HG03432 (cell line): ENCODE results near the gene NOD1.
A peak's percentile ranks its signal among the peaks of the same experiment; 100 is the strongest.
"Not testable (repeated sequence)": the region's sequence is repeated elsewhere in the genome, so short reads cannot be mapped to it uniquely, and the experiment has no call there.

Experiments used
- ATAC-seq: cut with Tn5 transposase; IDR thresholded peaks from one replicate; pipeline ENCODE4 v1.9.1; 2021; ENCODE audit warnings: mild to moderate bottlenecking, moderate library complexity; ENCODE audit not compliant: unreplicated experiment

Gene NOD1

DNA sequence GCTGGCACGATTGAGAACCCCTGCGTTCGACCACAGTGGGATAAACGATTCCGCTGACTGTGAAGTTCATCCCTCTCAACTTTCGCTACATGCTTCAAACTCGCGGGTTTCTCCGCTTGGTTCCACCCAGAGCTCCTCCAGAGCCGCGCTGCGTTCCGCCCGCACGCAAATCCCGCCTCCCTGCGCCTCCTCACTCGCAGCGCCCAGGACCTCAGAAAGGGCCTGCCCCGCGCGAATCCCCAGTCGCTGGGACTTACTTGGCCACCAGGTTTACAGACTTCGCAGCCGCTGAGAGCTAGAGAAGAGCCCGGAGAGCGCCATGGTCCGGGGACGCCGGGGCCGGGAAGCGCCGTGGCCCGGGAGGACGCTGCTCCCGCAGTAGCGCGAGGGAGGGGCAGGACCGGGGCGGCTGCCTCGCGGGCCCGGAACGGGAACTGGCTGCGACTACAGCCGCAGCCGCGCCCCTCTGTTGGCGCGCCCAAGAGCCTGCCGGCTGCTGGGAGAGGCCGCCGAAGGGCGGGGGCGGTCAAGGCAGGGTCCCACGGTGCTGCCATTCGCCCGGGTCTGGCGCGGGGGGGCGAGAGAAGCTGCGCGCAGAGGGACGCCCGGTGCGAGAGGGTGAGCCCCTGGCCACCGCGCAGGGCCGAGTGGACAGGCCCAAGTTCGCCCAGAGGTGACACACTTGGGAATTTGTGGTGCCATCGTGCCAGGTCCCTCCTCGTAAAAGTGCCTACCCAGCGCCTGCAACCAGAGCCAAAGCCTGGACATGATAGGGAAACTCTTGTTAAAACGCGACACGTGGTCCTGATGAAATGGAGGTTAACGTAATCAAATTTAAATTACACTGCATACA, at the start of gene NOD1:
NOD1 (minus strand) TSS at position 436 of the 853 bp plus-strand sequence. CDS start 21,863 bp downstream, outside the sequence.
- ATAC-seq = peak; percentile 93

DNA sequence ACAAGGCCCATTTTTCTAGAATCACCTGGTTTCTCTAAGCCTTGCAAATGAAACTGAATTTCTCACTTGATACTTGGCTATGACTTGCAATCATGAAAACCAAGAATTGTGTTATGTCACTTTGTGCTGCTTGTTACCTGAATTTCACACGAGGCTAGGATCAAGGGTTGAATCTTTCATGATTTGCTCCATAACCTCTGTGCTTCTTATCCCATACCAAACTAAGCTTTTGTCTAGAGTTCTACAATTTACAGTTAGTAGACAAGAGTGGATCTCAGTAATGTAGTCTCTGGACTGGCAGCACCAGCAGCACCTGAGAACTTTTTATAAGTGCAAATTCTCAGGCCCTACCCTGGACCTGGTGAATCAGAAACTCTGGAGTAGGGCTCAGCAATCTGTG, 48.7 kb upstream of the NOD1 start:
- ATAC-seq = not testable (repeated sequence)

DNA sequence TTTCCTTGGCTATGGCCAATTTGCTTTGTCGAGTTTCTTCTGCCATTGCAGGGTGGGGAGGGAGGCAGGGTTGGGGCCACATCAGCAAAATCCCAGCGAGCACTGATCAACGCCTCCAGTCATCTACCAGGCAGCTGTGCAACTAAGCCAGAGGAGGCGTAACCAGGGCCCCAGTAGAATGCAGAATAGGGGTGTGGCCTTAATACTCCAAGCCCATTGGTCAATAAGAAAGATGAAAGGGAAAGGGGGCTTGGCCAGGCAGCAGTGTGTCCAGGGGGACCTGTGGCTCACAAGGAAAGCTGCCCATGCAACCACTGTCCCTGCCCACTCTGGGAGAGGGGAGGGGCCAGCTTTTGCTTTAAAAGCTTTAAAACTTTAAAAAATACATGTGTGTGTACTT, 47.6 kb upstream of the NOD1 start:
- ATAC-seq = no peak

DNA sequence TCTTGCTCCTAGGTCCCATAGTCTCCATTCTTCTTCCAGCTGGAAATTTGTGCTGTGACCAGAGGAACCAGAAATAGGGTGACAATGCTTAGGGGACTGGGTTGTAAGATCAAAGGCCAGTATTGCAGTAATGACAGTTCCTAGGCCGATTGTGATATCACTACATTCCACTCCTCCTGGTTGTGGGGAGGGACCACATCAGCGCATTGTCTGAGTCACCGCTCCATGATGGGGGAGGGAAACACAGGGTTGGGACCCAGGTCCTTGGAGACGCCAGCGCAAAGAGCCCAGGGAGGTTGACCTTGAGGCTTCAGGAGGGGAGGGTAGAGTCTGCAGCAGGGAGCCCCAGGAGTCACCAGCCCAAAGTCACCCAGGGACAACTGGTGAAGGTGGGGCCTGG, 46.8 kb upstream of the NOD1 start:
- no peak for ATAC-seq

DNA sequence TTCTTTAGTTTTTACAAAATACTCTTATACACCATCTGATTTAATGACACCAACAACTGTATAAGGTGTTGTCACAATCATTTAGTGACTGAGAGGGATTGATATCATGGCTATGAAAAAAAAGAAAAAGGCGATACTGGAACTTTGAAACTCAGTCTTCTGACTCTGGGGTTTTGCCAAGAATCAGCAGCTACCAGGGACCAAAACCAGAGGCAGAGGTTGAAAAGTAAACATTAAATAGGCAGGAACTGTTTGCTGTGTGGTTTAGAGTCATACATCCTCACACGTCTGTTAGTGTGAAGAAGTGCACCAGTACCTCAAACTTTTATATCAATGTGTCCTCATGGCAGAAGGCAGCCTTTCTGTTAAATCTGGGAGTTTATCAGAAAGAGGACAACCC, 46.0 kb upstream of the NOD1 start:
- ATAC-seq = no peak

- no peak for ATAC-seq
Measured at GRCh38 chr7:30523466-30523865, 44.9 kb upstream of the NOD1 start.

GRCh38 chr7:30522159-30522558, 43.6 kb upstream of the NOD1 start:
- ATAC-seq = no peak

GRCh38 chr7:30521532-30521931, 42.9 kb upstream of the NOD1 start:
- ATAC-seq = no peak

DNA sequence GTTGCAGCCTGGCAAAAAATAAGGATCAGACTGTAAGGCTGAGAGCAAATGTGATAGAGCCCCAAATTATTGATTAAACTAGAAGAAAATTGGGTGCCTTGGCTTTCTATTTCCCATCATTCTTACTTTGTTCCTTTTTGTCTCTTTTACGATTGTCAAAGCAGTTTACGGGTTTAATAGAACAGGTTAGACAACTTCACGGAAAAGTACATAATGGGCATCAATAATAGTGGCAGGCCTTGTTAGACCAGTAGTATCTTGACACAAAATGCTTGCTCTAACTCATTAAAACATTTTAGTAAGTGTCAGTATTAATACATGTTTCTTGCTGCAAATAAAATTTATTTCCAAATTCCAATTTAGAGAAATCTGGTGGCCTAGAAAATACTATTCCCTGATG, 40.5 kb upstream of the NOD1 start:
- no peak for ATAC-seq

GRCh38 chr7:30515761-30516160, 37.2 kb upstream of the NOD1 start:
- ATAC-seq = no peak

DNA sequence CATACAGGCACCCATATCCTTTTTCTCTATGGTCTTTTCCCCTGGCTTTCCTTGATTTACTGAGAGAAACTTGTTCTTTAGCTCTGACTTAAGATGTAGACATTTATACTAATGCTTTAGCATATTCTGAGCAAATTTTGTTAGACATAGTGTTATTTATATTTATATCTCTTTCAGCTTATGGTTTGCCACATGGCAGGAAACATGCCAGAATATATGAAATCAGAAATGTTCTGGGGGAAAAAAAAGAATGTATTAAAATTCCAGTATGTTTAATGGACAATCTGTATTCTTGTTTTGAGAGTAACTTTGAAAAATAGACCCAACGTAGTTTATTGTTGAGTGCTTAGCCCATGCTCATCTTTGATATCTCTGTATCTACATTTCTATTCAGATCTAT, 36.2 kb upstream of the NOD1 start:
- no peak for ATAC-seq

DNA sequence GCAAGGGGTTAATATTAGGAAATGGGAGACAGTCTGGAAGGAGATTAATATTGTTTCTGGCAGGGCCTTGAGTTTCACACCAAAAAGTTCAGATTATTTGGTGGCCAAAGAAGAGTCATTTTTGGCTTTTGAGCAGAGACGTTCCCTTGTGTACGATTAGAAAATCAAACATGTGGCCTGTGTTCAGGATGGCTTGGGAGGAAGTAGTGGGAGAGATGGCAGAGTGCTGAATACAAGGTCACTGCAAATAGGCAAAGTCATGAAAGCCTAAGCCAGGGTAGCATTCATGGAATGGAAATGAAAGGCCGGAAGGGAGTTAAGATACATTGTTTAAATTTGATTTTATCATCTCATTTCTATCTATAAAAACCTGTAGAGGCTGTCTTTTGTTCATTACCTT, 35.6 kb upstream of the NOD1 start:
- no peak for ATAC-seq

DNA sequence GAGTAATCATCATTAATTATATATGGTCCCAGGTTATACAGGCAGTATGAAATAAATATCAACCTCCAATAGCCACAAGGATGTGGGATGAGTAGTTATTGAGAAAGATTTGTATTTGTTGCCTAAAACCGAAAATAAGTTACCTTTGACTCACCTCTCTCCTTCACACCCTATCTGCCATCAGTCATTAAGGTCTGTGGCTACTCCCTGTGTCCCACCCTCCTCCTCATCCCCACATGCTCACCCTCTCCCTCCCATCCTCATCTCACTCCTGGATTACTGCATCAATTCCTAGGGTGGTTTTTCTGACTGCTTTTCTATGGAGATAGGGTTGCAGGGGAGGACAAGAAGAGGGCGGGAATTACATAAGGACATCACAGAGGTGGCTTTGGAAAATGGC, 35.2 kb upstream of the NOD1 start:
- no peak for ATAC-seq

DNA sequence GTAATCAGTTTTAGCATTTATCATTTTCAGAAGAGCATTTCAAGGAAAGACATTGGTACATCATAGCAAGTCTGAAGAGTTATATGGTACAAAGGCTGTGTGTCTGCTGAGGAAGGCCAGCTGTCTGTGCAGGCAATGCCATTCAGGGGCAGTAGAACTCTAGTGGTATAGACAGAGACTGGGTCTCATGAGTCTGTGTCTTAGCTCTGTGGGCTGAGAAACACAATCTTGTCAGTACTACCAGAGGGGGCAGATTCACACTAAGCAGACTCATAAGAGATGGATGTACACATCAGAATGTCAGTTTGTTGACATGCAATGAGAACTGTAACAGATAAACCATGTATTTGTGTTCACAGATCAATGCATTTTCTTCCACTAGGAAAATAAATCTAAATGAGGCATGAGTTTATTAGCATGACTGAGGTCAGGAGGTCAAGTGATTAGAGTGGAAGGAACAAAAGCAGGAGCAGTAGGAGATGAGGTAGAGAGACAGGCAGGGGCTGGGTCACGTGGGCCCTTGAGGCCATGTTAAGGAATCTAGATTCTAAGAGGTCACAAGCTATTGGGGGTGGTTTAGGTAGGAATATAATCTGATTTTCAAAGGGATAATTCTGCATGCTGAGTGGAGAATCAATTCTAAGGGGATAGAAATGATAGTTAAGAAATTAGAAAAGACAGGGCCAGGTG, 33.5 kb upstream of the NOD1 start:
- no peak for ATAC-seq

- ATAC-seq = no peak
Measured at GRCh38 chr7:30511494-30511893, 32.9 kb upstream of the NOD1 start.

GRCh38 chr7:30510124-30511075, 31.8 kb upstream of the NOD1 start:
- ATAC-seq = no peak

DNA sequence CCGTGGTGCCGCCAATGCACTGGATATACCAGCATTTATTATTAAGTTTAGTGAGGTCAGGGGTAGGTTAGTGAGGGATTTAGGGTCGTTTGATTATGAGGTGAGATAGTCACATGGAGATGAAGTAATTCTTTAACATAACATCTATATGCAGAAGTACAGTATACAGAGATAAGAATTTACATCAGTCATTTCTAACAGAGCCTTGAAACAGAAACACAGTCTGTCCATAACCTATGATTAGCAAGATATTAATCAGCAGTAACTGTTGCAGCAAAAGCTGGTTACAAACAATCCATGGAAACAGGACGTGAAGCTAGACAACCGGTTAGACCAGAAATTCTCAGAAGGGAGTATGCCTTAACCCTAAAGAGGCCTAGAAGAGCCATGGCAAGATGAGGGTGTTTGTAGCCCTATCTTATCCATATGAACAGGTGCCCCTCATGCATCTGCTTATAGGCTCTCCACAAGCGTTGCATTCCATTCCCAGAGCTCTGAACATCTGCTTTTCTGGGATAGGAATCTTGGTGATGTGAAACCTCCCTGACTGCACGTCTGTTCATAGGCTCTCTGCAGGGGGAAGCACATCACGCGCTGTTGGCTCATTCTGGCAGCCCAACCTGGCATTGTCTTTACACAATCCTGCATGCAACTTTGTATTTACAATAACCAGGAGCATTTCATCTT, 30.7 kb upstream of the NOD1 start:
- not testable (repeated sequence) for ATAC-seq

GRCh38 chr7:30507346-30507900, 28.8 kb upstream of the NOD1 start:
- ATAC-seq = not testable (repeated sequence)

GRCh38 chr7:30505174-30505697, 26.7 kb upstream of the NOD1 start:
- ATAC-seq = peak; percentile 27
